OCI-LY3 (cell line): ENCODE data around the gene GPR176.

Experiments used
- EZH2phosphoT487 ChIP-seq: fragments of 200-600 bp; shearing (Covaris generic); IDR thresholded peaks from 2 replicates; pipeline ENCODE4 v1.6.1; 2018; ENCODE audit warnings: antibody characterized with exemption, mixed run types, low read depth
- TF ChIP-seq, protein P1 (sequence below): fragments of 200-600, 300-600 bp; sonication (generic); IDR thresholded peaks from 2 replicates; pipeline ENCODE4 v1.5.1; 2014; ENCODE audit warnings: antibody characterized with exemption, low read length, low read depth

DNA sequence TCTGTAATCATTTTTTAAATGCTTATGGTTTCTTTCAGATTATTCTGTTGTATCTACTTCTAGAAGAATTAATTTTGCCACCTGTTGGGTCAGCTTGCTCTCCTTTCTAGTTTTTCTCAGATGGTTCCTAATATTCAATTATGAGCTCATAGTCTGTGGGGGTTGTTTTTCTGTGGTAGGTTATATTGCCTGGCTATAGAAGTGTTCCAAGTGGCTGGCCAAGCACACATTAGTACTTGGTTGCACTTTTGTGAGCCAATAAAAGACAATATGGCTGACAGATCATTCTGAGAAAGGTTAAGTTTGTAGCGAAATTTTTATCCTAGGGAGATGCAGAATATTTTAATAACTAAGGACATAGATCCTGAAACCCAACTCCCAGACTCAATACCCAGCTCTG is 105.6 kb downstream of the GPR176 start:
- TF ChIP-seq, protein P1, sequence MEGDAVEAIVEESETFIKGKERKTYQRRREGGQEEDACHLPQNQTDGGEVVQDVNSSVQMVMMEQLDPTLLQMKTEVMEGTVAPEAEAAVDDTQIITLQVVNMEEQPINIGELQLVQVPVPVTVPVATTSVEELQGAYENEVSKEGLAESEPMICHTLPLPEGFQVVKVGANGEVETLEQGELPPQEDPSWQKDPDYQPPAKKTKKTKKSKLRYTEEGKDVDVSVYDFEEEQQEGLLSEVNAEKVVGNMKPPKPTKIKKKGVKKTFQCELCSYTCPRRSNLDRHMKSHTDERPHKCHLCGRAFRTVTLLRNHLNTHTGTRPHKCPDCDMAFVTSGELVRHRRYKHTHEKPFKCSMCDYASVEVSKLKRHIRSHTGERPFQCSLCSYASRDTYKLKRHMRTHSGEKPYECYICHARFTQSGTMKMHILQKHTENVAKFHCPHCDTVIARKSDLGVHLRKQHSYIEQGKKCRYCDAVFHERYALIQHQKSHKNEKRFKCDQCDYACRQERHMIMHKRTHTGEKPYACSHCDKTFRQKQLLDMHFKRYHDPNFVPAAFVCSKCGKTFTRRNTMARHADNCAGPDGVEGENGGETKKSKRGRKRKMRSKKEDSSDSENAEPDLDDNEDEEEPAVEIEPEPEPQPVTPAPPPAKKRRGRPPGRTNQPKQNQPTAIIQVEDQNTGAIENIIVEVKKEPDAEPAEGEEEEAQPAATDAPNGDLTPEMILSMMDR, result no peak
- no peak for TF ChIP-seq EZH2phosphoT487
